GM23338 (cell line): ENCODE results near the gene ENOX1. TPM values are rescaled to one million over a fixed set of nuclear protein-coding genes. Genes with fewer than 3 reads are reported as not detected.

Experiments used
- ATAC-seq: fragments of 200-7000 bp; cut with Tn5 transposase; 3 replicates; pipeline ENCODE4 v1.9.1; 2020
- DNase-seq: peaks from one replicate; pipeline ENCODE4 v3.0.0-alpha.2; 2015; ENCODE audit warnings: low spot score
- H2AFZ ChIP-seq: fragments of 200-600 bp; sonication (generic); 2 replicates; pipeline ENCODE4 v1.8.0; 2016; ENCODE audit warnings: antibody characterized with exemption, mild to moderate bottlenecking, moderate library complexity
- H3F3A ChIP-seq: fragments of 200-600 bp; sonication (generic); replicated peaks from 2 replicates; pipeline ENCODE4 v1.8.0; 2017; ENCODE audit warnings: antibody characterized with exemption, mixed run types, low read depth
- H3K27ac ChIP-seq: fragments of 200-600 bp; sonication (generic); 2 replicates; pipeline ENCODE4 v1.6.1; 2016; ENCODE audit warnings: low read depth
- H3K27me3 ChIP-seq: fragments of 200-600 bp; sonication (generic); 2 replicates; pipeline ENCODE4 v1.8.0; 2016; ENCODE audit warnings: mild to moderate bottlenecking, mixed run types, moderate library complexity; ENCODE audit not compliant: insufficient read depth
- H3K36me3 ChIP-seq: fragments of 200-600 bp; sonication (generic); 2 replicates; pipeline ENCODE4 v1.8.0; 2016; ENCODE audit warnings: mild to moderate bottlenecking; ENCODE audit not compliant: insufficient read depth
- H3K4me1 ChIP-seq: fragments of 200-600 bp; sonication (generic); 2 replicates; pipeline ENCODE4 v1.8.0; 2016; ENCODE audit warnings: mild to moderate bottlenecking, moderate library complexity; ENCODE audit not compliant: insufficient read depth
- H3K4me2 ChIP-seq: fragments of 200-600 bp; sonication (generic); 2 replicates; pipeline ENCODE4 v1.7.1; 2017; ENCODE audit warnings: mixed run types
- H3K4me3 ChIP-seq: fragments of 200-600 bp; sonication (generic); 2 replicates; pipeline ENCODE4 v1.6.1; 2016; ENCODE audit warnings: mixed run types
- H3K79me2 ChIP-seq: fragments of 200-600 bp; sonication (generic); replicated peaks from 2 replicates; pipeline ENCODE4 v1.8.0; 2017; ENCODE audit warnings: mild to moderate bottlenecking; ENCODE audit not compliant: insufficient read depth
- H3K9me2 ChIP-seq: fragments of 200-600 bp; sonication (generic); 2 replicates; pipeline ENCODE4 v1.8.0; 2017; ENCODE audit not compliant: insufficient read depth
- H4K20me1 ChIP-seq: fragments of 200-600 bp; sonication (generic); replicated peaks from 2 replicates; pipeline ENCODE4 v1.8.0; 2017; ENCODE audit warnings: mild to moderate bottlenecking; ENCODE audit not compliant: insufficient read depth
- H3K27ac Mint-ChIP-seq: 2 replicates; pipeline ENCODE4 v1.8.0; 2020; ENCODE audit warnings: inconsistent platforms, mild to moderate bottlenecking, moderate library complexity, mixed read lengths
- H3K27me3 Mint-ChIP-seq: 3 replicates; pipeline ENCODE4 v1.8.0; 2022; ENCODE audit warnings: low read depth, mild to moderate bottlenecking, moderate library complexity, mixed read lengths, inconsistent platforms; ENCODE audit not compliant: insufficient read depth, poor library complexity
- H3K36me3 Mint-ChIP-seq: 3 replicates; pipeline ENCODE4 v1.8.0; 2021; ENCODE audit warnings: low read depth, mild to moderate bottlenecking, inconsistent platforms, moderate library complexity, mixed read lengths
- H3K4me1 Mint-ChIP-seq: 3 replicates; pipeline ENCODE4 v1.8.0; 2020; ENCODE audit warnings: mild to moderate bottlenecking, inconsistent platforms, mixed read lengths
- H3K4me3 Mint-ChIP-seq: 3 replicates; pipeline ENCODE4 v1.8.0; 2021; ENCODE audit warnings: moderate library complexity, mild to moderate bottlenecking, inconsistent platforms, mixed read lengths
- H3K9me3 Mint-ChIP-seq: 3 replicates; pipeline ENCODE4 v1.8.0; 2020; ENCODE audit warnings: moderate library complexity, mild to moderate bottlenecking, inconsistent platforms, mixed read lengths
- CREB1 ChIP-seq: fragments of 250-450 bp; sonication (Bioruptor Pico); IDR thresholded peaks from 2 replicates; pipeline ENCODE4 v1.5.0; 2020; ENCODE audit warnings: low read depth, mild to moderate bottlenecking, moderate library complexity
- EZH2 ChIP-seq: fragments of 200-600 bp; sonication (generic); IDR thresholded peaks from one replicate; pipeline ENCODE4 v1.8.0; 2017; ENCODE audit warnings: antibody characterized with exemption, mild to moderate bottlenecking, low read depth; ENCODE audit not compliant: unreplicated experiment
- EZH2phosphoT487 ChIP-seq: fragments of 200-600 bp; sonication (generic); IDR thresholded peaks from one replicate; pipeline ENCODE4 v1.8.1; 2018; ENCODE audit warnings: antibody characterized with exemption; ENCODE audit not compliant: unreplicated experiment
- JUNB ChIP-seq: IDR thresholded peaks from one replicate; pipeline ENCODE4 v1.6.1; 2016; ENCODE audit warnings: antibody characterized with exemption; ENCODE audit not compliant: unreplicated experiment
- STAT1 ChIP-seq: IDR thresholded peaks from one replicate; pipeline ENCODE4 v1.6.1; 2016; ENCODE audit warnings: antibody characterized with exemption; ENCODE audit not compliant: unreplicated experiment
- ZNF114 ChIP-seq: fragments of 250-450 bp; sonication (Bioruptor Pico); IDR thresholded peaks from 2 replicates; pipeline ENCODE4 v1.5.0; 2020; ENCODE audit warnings: mild to moderate bottlenecking, moderate library complexity
- polyA plus RNA-seq: library from polyadenylated mRNA; unstranded; fragments of >200 nt; fragmentation: Nextera tagmentation; extraction: Ambion mirVana; gene quantifications from 2 replicates; pipeline ENCODE4 v1.2.1, GENCODE V29; 2016
- total RNA-seq: library from RNA; depleted of rRNA; stranded (reverse); fragments of >200 nt; shearing (Covaris generic); gene quantifications from 2 replicates; pipeline ENCODE4 v1.2.3, GENCODE V29; 2014
- TF ChIP-seq, protein P1 (sequence below), 2 experiments: fragments of 200-600 bp in 1 of 2; sonication (generic) in 1 of 2; conservative IDR thresholded peaks; 2 replicates each; pipeline versions ENCODE4 v1.5.1 to v1.6.1; 2016 to 2017; ENCODE audit warnings: antibody characterized with exemption in 2 of 2, low read depth in 2 of 2, mild to moderate bottlenecking in 2 of 2, moderate library complexity in 1 of 2
- TF ChIP-seq, protein P2 (sequence below): fragments of 250-450 bp; sonication (Bioruptor Pico); IDR thresholded peaks from 2 replicates; pipeline ENCODE4 v1.5.0; 2020; ENCODE audit warnings: mild to moderate bottlenecking, moderate library complexity
- TF ChIP-seq, protein P3 (sequence below): IDR thresholded peaks from one replicate; pipeline ENCODE4 v1.6.1; 2018; ENCODE audit warnings: antibody characterized with exemption; ENCODE audit not compliant: unreplicated experiment

ENOX1 gene
- total and polyA plus RNA-seq, 2 experiments from 2014 or later: 0.66 to 0.81 TPM

DNA sequence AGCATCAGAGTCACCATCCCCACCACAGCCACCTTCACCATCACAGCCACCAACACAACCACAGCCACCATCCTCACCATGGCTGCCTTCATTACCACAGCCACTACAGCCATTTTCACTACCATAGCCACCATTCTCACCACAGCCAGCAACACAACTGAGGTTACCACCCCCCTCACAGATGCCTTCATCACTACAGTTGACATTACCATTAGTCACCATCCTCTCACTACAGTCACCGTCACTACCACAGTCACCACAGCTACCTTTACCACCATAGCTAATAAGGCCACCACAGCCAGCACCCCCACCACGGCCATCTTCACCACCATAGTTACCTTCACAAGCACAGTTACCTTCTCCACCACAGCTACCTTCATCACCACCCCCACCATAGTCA is 493.8 kb downstream of the ENOX1 start:
- H3K27me3 ChIP-seq: no peaks in the 10 kb centered on the region
- H3K4me1 Mint-ChIP-seq: peaks cover 1% of the 10 kb centered on the region; the same call in 2 of the 3 replicates
- H3K9me3 Mint-ChIP-seq: no peaks in the 10 kb centered on the region
- no peak overlapping the region for H3K4me3 Mint-ChIP-seq
- H3K9me2 ChIP-seq: peaks cover 9% of the 10 kb centered on the region; the same call in 1 of the 2 replicates
- no peaks in the 10 kb centered on the region for H3F3A ChIP-seq
- no peaks in the 10 kb centered on the region for H3K36me3 Mint-ChIP-seq
- no peak overlapping the region for H3K27ac ChIP-seq
- ATAC-seq (no peak), DNase-seq (no peak)
- H3K4me3 ChIP-seq: no peak overlapping the region
- no peaks in the 10 kb centered on the region for H3K27me3 Mint-ChIP-seq
- TF ChIP-seq CREB1 (CRISPR knock-in tag) (no peak), EZH2phosphoT487 (no peak), JUNB (no peak), EZH2 (no peak), ZNF114 (CRISPR knock-in tag) (no peak), STAT1 (no peak)
- TF ChIP-seq, protein P1, sequence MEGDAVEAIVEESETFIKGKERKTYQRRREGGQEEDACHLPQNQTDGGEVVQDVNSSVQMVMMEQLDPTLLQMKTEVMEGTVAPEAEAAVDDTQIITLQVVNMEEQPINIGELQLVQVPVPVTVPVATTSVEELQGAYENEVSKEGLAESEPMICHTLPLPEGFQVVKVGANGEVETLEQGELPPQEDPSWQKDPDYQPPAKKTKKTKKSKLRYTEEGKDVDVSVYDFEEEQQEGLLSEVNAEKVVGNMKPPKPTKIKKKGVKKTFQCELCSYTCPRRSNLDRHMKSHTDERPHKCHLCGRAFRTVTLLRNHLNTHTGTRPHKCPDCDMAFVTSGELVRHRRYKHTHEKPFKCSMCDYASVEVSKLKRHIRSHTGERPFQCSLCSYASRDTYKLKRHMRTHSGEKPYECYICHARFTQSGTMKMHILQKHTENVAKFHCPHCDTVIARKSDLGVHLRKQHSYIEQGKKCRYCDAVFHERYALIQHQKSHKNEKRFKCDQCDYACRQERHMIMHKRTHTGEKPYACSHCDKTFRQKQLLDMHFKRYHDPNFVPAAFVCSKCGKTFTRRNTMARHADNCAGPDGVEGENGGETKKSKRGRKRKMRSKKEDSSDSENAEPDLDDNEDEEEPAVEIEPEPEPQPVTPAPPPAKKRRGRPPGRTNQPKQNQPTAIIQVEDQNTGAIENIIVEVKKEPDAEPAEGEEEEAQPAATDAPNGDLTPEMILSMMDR (conservative IDR thresholded peaks at IDR 0.05; ENCODE audit: low read depth in 2 of 2): no peak
- TF ChIP-seq, protein P2, sequence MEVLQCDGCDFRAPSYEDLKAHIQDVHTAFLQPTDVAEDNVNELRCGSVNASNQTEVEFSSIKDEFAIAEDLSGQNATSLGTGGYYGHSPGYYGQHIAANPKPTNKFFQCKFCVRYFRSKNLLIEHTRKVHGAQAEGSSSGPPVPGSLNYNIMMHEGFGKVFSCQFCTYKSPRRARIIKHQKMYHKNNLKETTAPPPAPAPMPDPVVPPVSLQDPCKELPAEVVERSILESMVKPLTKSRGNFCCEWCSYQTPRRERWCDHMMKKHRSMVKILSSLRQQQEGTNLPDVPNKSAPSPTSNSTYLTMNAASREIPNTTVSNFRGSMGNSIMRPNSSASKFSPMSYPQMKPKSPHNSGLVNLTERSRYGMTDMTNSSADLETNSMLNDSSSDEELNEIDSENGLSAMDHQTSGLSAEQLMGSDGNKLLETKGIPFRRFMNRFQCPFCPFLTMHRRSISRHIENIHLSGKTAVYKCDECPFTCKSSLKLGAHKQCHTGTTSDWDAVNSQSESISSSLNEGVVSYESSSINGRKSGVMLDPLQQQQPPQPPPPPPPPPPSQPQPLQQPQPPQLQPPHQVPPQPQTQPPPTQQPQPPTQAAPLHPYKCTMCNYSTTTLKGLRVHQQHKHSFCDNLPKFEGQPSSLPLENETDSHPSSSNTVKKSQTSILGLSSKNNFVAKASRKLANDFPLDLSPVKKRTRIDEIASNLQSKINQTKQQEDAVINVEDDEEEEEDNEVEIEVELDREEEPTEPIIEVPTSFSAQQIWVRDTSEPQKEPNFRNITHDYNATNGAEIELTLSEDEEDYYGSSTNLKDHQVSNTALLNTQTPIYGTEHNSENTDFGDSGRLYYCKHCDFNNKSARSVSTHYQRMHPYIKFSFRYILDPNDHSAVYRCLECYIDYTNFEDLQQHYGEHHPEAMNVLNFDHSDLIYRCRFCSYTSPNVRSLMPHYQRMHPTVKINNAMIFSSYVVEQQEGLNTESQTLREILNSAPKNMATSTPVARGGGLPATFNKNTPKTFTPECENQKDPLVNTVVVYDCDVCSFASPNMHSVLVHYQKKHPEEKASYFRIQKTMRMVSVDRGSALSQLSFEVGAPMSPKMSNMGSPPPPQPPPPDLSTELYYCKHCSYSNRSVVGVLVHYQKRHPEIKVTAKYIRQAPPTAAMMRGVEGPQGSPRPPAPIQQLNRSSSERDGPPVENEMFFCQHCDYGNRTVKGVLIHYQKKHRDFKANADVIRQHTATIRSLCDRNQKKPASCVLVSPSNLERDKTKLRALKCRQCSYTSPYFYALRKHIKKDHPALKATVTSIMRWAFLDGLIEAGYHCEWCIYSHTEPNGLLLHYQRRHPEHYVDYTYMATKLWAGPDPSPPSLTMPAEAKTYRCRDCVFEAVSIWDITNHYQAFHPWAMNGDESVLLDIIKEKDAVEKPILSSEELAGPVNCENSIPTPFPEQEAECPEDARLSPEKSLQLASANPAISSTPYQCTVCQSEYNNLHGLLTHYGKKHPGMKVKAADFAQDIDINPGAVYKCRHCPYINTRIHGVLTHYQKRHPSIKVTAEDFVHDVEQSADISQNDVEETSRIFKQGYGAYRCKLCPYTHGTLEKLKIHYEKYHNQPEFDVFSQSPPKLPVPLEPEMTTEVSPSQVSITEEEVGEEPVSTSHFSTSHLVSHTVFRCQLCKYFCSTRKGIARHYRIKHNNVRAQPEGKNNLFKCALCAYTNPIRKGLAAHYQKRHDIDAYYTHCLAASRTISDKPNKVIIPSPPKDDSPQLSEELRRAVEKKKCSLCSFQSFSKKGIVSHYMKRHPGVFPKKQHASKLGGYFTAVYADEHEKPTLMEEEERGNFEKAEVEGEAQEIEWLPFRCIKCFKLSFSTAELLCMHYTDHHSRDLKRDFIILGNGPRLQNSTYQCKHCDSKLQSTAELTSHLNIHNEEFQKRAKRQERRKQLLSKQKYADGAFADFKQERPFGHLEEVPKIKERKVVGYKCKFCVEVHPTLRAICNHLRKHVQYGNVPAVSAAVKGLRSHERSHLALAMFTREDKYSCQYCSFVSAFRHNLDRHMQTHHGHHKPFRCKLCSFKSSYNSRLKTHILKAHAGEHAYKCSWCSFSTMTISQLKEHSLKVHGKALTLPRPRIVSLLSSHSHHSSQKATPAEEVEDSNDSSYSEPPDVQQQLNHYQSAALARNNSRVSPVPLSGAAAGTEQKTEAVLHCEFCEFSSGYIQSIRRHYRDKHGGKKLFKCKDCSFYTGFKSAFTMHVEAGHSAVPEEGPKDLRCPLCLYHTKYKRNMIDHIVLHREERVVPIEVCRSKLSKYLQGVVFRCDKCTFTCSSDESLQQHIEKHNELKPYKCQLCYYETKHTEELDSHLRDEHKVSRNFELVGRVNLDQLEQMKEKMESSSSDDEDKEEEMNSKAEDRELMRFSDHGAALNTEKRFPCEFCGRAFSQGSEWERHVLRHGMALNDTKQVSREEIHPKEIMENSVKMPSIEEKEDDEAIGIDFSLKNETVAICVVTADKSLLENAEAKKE: no peak
- TF ChIP-seq, protein P3, sequence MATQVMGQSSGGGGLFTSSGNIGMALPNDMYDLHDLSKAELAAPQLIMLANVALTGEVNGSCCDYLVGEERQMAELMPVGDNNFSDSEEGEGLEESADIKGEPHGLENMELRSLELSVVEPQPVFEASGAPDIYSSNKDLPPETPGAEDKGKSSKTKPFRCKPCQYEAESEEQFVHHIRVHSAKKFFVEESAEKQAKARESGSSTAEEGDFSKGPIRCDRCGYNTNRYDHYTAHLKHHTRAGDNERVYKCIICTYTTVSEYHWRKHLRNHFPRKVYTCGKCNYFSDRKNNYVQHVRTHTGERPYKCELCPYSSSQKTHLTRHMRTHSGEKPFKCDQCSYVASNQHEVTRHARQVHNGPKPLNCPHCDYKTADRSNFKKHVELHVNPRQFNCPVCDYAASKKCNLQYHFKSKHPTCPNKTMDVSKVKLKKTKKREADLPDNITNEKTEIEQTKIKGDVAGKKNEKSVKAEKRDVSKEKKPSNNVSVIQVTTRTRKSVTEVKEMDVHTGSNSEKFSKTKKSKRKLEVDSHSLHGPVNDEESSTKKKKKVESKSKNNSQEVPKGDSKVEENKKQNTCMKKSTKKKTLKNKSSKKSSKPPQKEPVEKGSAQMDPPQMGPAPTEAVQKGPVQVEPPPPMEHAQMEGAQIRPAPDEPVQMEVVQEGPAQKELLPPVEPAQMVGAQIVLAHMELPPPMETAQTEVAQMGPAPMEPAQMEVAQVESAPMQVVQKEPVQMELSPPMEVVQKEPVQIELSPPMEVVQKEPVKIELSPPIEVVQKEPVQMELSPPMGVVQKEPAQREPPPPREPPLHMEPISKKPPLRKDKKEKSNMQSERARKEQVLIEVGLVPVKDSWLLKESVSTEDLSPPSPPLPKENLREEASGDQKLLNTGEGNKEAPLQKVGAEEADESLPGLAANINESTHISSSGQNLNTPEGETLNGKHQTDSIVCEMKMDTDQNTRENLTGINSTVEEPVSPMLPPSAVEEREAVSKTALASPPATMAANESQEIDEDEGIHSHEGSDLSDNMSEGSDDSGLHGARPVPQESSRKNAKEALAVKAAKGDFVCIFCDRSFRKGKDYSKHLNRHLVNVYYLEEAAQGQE: no peak
- H3K4me2 ChIP-seq: no peak overlapping the region
- no peaks in the 10 kb centered on the region for H4K20me1 ChIP-seq
- H3K36me3 ChIP-seq: no peaks in the 10 kb centered on the region
- no peak overlapping the region for H2AFZ ChIP-seq
- H3K79me2 ChIP-seq: no peaks in the 10 kb centered on the region
- H3K4me1 ChIP-seq: no peaks in the 10 kb centered on the region
- H3K27ac Mint-ChIP-seq: no peak overlapping the region
